OCI-LY7 (cell line): ENCODE measurements around the gene ACP1.

ENCODE experiments used
- EZH2phosphoT487 ChIP-seq: fragments of 200-600 bp; sonication (generic); IDR thresholded peaks from 2 replicates; pipeline ENCODE4 v1.6.1; 2018; ENCODE audit warnings: low read depth, borderline replicate concordance, mild to moderate bottlenecking, mixed run types, antibody characterized with exemption, low read length, moderate library complexity, mixed read lengths
- TF ChIP-seq, protein P1 (sequence below): fragments of 200-600 bp; sonication (generic); conservative IDR thresholded peaks from 2 replicates; pipeline ENCODE4 v1.5.1; 2014; ENCODE audit warnings: mild to moderate bottlenecking, antibody characterized with exemption, low read length, moderate library complexity, mixed read lengths

DNA sequence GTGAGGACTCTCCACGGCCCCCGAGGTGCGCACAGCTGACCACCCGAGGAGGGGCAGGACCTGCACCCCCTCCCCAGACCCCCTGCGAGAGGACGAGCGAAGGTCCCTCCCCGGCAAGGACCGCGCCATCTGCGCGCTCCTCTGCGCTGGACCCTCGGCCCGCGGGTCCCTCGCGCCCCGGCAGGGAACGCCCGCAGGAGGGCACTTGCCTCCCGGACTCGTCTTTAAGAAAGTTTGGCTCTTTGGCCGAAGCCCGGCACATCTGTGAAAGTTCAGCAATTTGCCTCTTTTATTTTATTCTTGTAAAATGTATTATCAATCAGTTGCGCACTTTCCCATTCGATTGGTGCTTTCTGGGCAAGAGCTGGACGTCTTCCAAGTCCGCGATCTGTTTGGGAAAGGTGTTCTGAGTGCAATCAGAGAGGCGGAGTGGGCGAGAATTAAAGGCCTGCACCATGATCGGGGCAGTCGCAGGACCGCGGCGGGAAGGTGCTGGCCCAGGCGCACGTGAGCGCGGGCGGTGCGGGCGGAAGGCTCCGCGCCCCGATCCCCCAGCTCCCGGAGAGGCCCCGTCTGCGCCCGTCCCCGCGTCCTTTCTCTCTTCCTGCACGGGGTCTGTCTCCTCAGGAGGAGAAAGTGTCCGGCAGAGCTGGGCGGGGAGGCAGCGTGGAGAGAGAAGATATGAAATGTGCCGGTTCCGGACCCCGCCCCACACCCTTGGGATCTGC lies 24.8 kb downstream of the ACP1 start:
- TF ChIP-seq, protein P1, sequence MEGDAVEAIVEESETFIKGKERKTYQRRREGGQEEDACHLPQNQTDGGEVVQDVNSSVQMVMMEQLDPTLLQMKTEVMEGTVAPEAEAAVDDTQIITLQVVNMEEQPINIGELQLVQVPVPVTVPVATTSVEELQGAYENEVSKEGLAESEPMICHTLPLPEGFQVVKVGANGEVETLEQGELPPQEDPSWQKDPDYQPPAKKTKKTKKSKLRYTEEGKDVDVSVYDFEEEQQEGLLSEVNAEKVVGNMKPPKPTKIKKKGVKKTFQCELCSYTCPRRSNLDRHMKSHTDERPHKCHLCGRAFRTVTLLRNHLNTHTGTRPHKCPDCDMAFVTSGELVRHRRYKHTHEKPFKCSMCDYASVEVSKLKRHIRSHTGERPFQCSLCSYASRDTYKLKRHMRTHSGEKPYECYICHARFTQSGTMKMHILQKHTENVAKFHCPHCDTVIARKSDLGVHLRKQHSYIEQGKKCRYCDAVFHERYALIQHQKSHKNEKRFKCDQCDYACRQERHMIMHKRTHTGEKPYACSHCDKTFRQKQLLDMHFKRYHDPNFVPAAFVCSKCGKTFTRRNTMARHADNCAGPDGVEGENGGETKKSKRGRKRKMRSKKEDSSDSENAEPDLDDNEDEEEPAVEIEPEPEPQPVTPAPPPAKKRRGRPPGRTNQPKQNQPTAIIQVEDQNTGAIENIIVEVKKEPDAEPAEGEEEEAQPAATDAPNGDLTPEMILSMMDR = no peak
- no peak for TF ChIP-seq EZH2phosphoT487
